ENCODE results near the gene FAM124A.

Gene FAM124A

GRCh38 chr13:51243832-51244231, 21.6 kb downstream of the FAM124A start:
- DNase-seq = no peak

GRCh38 chr13:51244637-51245405, 22.6 kb downstream of the FAM124A start:
- DNase-seq = no peak

DNA sequence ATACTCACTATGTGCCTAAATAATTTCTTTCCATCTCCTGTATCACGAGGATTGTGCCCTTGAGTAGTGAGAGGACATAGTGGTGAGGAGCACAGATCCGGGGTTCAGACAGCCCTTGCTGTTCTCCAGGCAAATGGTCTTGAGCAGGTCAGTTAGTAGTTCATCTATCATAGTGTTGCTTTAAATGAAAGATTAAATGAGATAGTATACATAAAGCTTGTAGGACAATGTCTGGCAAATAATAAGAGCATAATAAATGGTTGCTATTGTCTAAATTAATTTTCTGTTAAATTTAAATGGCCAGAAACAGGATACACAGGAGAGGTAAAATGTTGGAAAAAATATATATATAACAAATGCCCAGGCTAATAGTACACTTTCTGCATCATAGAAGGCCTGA, 23.4 kb downstream of the FAM124A start:
- DNase-seq = no peak

DNA sequence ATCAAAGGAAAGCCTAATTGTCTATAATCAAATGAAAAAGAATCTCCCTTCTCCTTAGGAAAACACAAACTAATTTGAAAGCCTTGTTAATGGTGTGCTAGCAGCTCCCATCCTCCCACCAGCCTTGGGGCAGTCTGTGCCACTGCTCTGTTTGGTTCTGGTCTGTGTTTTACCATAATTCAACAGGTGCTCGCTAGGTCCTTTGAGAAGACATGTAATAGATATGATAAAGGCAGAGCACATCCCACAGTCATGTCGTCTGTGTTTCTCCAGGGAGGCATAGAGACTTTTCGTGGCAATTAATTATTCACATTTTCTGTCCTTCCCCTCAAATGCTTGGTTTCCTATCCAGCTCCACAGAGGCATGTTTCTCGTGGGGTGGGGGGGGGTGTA, 23.8 kb downstream of the FAM124A start:
- DNase-seq = no peak

DNA sequence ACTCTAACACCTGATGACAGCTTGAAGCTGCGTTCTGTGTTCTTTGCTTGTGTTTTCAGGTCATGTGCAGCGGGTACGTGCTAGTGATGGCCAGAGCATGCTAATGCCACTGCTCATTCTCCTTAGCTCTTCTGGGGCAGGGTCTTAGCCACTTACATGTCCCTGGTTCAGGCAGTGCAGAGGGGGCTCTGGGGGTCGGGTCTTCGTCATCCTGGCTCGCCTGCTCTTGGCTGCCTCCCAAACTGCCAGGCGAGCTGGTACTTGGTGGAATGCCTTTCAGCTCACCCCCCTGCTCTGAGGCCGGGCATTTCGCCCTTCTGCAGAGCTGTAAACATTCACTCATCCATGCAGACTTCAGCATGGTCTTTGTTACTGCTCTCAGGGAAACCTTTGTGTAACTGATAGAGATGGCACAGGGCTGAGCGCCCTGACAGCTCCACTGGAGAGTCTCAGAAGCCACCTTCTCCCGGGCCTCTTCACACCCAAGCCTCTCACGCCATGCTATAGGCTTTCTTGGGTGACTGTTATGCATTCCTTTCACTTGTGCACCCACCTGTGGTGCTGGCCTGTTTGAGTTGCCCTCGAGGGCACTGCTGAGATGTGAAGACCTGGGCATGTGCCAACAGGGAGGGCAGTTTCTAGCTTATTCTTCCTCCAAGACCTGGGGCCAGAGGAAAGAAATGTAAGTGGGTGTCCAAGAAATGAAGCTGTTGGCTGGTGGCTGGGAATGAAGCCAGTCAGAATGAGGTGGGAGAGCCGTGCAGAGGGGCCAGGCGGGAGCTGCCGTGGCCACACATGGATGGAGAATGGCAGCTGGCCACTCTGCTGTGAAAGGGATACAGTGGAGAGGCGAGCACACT, 24.4 kb downstream of the FAM124A start:
- no peak for DNase-seq

DNA sequence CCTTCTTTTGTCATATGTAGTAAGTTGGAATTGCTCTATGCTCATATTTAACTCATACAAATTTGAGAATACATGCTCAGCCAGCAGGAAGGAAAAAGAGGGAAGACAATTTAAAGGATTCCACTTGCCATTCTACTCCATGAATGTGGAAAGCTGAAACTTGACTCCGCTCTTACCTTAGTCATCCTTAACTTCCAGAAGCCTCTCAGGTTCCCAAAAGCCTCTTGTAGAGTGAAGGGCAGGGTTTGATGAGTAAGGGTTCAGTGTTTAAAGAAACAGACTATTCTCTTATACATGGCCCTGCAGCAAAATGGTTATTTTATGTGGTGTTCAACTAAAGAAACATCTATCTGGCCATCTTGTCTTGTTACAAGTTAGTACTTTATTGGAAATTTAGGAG, 27.1 kb downstream of the FAM124A start:
- no peak for DNase-seq

DNA sequence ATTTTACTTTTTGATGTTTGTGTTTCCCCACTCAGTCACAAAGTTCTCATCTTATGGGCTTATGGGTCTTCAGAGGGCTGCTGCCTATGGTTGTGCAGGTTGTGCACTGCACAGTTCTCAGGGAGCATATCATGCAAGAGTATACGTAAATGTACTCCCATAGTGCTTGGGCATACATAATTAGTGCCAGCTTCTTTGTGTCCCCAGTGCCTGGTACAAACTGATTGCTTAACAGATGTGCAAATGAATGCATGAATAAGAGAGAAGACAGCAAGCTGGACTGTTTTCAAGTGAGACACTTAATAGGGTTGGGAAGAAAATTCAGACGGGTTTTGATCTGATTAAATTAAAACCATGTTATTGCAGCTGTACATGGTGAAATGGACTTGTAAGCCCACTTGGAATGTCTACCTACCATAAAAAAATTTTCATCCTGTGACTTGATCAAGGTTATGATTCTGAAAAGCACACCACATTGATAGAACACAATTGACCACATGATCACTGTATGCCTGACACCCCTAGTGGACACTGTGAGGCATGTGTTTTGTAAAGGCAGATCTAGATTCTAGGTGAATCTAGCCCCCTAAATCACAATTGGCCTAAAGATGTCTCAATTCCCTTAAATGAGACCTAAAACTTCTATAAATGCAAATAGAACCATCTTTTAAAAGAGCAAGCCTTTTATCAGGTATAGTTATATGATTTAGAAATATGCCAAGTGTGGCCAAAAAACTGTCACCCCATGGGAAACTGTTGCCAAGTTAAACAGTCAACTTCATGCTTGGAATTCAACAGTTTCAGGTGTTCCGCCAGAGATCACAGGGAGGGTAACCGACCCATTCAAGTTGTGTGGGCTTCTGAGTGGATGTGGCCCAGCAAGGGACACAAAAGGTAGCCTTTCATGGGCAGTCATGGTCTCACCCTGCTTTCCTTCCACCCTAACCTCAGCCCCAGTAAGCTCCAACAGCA, 27.9 kb downstream of the FAM124A start:
- no peak for DNase-seq

- DNase-seq = no peak
Observed at GRCh38 chr13:51251480-51251879, 29.3 kb downstream of the FAM124A start.

DNA sequence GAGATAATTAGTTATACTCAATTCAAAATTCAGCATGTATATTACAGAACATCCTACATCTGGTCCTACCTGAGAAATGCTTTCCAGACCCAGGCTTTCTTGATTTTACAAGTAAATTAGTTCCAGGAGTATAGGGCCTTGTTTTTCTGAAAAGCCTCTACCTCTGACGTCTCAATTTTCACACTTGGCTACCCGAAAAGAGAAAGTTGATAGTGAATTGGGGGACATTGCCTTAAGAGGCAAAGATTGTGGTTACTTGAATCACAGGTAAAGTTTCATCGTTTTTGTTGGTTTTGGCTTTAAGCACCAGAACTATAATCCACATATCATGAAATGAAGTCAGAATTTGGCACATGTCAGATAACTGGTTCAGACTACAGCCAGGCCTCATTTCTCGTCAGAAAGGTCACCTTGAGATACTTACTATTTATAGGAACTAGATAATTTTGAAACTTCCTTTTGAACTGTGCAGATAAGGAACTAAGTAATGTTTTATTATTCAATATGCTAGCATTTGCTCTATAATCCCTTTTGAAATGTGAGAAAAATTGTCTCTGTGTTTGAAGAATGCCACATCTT, 30.8 kb downstream of the FAM124A start:
- DNase-seq = no peak

GRCh38 chr13:51255556-51255955, 33.4 kb downstream of the FAM124A start:
- no peak for DNase-seq

DNA sequence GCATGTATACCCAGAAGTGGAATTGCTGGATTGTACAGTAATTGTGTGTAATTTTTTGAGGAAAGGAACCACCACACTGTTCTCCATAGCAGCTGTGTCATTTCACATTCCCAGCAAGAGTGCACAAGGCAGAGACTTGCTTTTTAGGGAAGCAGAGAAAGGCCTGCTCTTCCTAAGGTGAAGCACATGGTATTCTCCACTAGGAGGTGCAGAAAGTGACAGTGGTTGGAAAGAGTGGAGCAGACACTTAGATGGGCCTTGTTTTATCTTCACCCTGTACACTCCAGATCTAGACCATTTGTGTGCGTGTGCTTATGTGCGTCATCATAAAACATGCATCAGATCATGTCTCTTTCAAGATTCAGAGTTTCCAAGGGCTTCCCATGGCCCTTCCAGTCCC, 35.0 kb downstream of the FAM124A start:
- no peak for DNase-seq

- DNase-seq = peak in 1 of 2 donors; percentile 29
Observed at GRCh38 chr13:51258612-51259548, 36.7 kb downstream of the FAM124A start.

DNA sequence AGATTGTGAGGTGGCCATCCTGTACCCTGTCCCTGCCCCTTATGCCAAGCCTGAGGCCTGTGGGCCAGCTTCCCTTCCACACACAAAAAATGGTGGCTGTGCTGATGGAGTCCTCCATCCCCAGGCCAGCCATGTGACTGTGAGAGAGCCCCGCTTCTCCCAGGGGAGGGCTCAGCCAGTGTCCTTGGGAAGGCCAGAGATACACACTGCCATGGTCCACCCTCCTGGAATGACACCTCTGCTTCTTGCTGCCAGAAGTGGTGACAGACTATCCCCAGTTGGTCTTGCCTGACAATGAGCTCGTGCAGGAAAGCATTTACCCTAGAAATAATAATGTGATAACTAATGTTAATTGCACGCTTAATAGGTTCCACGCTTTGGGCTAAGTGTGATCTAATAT, 38.0 kb downstream of the FAM124A start:
- no peak for DNase-seq

DNA sequence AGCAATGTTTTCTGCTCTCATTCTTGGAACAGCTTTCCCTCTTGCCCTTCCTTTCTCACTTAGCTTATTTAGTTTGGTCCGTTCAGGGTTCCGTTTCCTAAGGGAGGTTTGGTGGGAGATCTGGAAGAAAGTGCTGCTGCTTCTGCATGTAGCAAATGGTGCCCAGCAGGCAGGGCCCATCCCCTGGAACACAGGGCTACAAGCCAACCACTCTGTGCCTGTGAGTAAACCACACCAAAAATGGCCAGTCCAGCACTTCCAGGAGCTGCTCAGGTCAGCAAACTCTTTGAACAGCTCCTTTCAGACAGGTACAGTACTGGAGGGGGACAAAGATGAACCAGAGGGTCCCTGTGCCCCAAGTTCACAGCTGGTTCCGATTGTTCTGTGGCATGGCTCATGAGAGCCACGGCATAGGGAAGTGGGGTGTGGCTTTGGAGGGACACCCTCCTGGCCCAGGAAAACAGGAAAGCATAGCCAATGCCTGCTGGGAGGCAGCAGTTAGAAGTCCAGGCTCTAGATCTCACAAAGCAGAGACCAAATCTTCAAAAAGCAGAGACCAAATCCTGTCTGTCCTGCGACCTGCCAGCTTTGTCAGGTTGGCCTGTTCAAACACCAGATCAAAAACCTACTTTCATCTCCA, 39.5 kb downstream of the FAM124A start:
- no peak for DNase-seq

GRCh38 chr13:51262501-51263211, 40.5 kb downstream of the FAM124A start:
- no peak for DNase-seq

DNA sequence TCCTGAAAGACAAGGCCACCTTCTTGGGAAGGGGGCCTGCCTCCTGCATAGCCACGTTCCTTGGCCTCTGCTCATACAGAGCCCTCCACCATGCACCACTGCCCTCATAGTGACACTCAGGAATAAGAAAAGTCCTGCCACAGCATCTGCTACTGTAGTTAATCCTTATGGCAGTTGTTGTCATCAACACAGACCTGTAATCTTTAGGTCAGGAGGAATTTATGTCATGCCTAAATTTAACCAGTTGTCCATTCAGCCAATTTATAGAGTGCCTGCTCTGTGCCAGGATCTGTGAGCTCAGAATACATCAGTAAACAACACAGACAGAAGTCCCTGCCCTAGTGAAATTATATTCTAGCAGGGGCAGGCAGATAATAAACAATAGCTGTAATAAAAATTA, 44.4 kb downstream of the FAM124A start:
- no peak for DNase-seq

DNA sequence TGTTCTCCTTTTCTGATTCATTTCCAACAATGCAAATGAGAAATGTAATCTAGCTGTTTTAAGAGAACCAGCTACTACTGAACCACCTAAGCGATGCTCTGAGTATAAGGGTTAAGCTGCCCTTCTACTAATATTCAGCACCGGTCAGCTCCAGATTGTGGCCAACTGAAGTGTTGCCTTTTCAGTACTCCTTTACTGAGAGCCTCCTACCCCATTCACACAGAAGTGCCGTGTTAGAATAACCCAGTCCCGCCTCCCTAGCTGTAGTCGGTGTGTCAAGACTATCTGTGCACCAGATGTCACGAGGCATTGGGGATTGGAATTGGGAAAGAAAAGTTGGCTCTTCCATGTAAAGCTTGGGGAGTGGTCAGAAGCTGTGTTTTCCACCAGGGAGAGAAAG, 45.4 kb downstream of the FAM124A start:
- no peak for DNase-seq

DNA sequence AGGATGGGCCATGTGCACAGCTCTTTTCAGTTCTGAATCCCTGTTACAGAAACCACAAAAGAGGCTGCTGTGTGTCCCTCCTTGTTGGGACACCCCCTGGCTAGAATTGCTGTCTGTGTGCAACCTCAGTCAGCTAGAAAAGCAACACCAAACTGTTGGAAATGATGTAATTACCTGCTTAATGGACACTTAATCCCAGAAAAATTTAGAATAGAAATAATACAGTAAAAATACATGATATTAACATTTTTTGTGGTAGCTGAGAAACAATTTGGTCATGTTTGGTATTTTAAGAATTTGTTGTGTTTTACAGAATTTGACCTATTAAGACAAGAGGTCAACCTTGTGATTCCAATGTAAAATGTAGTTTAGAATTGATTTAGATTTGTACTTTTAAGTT, 46.8 kb downstream of the FAM124A start:
- DNase-seq = no peak

- DNase-seq = no peak
Observed at GRCh38 chr13:51270623-51271415, 48.6 kb downstream of the FAM124A start.

All from CD4-positive, alpha-beta T cell treated with Interleukin-4 for 1 hour (primary cell).